ENCODE results near the gene INIP. TPM values are rescaled to one million over a fixed set of nuclear protein-coding genes. Genes with fewer than 3 reads are reported as not detected.

The INIP gene
- total RNA-seq, 1 experiment from 2014 or later: 18.7 TPM

DNA sequence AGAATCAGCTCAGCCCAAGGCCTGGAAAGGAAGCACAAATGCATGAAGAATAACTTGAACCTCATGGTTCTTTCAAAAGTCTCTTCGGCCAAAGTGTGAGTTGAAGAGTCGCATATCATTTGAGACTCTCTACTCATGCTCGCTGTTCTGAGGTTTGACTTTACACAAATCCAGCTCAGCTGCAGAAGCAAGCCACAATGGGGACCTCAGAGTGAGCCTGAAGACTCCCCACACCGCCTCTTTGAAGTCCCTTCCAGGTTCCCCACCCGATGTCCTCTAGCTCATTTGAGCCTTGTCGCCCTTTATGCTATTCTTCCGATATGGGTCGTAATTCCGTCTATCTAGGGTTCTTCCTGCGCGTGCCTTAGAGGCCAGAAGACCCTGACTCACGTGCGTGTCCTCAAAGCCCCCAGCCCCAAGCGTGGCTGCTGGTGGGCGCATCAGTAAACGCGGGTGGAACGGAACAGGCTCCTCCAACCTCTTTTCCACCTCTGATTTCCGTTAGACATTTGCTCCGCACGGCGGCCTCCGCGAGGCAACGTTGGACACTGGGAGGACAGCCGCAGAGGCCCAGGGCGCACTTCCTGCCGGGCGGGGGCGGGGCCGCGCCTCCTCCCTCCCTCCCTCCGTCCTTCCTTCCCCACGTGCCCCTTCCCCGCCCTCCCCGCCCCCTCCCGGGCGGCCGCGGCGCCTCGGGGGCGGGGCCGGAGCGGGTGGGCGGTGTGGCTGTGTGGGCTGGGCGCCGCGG lies 32.3 kb upstream of the INIP start, which contains the start of gene SNX30:
Gene SNX30, plus strand, starts transcription at position 745 of the 748 bp plus-strand sequence. CDS start 242 bp downstream, outside the sequence.
- intact Hi-C loops (cut with micrococcal nuclease; ENCODE audit: unreplicated experiment): loop anchor here (5.0 kb wide), 2 partner anchors 33 to 42 kb away; partner anchors contain the start of gene INIP
- no peaks in the 10 kb centered on the region for H3K9me3 Mint-ChIP-seq (ENCODE audit: low read depth, unreplicated experiment)
- TSS peak; percentile 90 for BruUV-seq (replicated peaks)
- H3K4me3 Mint-ChIP-seq (ENCODE audit: low read depth, unreplicated experiment): peak within 1 kb of the TSS; percentile 94
- peak within 1 kb of the TSS; percentile 81 for H3K27ac Mint-ChIP-seq (ENCODE audit: unreplicated experiment)
- CTCF ChIA-PET: interaction anchor here (0.6 kb wide), 1 partner anchor 34 kb away, joined by 6 read pairs; no protein-coding TSS in a partner anchor
- H3K36me3 Mint-ChIP-seq (ENCODE audit: insufficient read depth, unreplicated experiment): peaks cover 10% of the 10 kb centered on the region
- H3K4me1 Mint-ChIP-seq (ENCODE audit: low read depth, unreplicated experiment): peaks cover 19% of the 10 kb centered on the region
- TF ChIP-seq, protein P1, sequence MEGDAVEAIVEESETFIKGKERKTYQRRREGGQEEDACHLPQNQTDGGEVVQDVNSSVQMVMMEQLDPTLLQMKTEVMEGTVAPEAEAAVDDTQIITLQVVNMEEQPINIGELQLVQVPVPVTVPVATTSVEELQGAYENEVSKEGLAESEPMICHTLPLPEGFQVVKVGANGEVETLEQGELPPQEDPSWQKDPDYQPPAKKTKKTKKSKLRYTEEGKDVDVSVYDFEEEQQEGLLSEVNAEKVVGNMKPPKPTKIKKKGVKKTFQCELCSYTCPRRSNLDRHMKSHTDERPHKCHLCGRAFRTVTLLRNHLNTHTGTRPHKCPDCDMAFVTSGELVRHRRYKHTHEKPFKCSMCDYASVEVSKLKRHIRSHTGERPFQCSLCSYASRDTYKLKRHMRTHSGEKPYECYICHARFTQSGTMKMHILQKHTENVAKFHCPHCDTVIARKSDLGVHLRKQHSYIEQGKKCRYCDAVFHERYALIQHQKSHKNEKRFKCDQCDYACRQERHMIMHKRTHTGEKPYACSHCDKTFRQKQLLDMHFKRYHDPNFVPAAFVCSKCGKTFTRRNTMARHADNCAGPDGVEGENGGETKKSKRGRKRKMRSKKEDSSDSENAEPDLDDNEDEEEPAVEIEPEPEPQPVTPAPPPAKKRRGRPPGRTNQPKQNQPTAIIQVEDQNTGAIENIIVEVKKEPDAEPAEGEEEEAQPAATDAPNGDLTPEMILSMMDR (IDR thresholded peaks at IDR 0.05; ENCODE audit: unreplicated experiment): no peak
- no peaks in the 10 kb centered on the region for H3K27me3 Mint-ChIP-seq (ENCODE audit: unreplicated experiment)
- peak; percentile 87 for DNase-seq

DNA sequence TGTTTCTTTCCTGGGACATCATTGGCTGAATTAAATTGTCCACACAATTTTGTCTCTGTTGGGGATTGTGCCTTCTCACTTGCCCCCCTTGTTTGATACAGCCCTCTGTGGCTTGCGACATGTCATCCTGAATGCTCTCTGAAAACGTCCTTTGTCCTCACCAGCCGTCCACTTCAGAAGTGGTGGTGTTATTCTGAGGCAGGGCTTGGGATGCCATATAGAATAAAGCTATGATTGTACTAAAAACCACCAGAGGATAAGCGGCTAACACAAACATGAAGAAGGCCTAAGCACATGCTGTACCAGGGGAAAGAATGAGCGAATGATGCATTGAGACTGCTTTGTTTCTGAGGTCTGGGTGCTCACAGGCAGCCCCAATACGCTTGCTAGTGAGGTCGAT lies 29.2 kb upstream of the INIP start:
- no TSS peak for BruUV-seq (replicated peaks)
- H3K4me3 Mint-ChIP-seq (ENCODE audit: low read depth, unreplicated experiment): no peak overlapping the region
- H3K9me3 Mint-ChIP-seq (ENCODE audit: low read depth, unreplicated experiment): no peaks in the 10 kb centered on the region
- CTCF ChIA-PET: interaction anchor here (0.7 kb wide), 1 partner anchor 79 kb away, joined by 3 read pairs; no protein-coding TSS in a partner anchor
- H3K36me3 Mint-ChIP-seq (ENCODE audit: insufficient read depth, unreplicated experiment): peaks cover 10% of the 10 kb centered on the region
- H3K4me1 Mint-ChIP-seq (ENCODE audit: low read depth, unreplicated experiment): no peaks in the 10 kb centered on the region
- no peak for DNase-seq
- intact Hi-C loops (cut with micrococcal nuclease; ENCODE audit: unreplicated experiment): no loop called here
- no peak overlapping the region for H3K27ac Mint-ChIP-seq (ENCODE audit: unreplicated experiment)
- TF ChIP-seq, protein P1 (IDR thresholded peaks at IDR 0.05; ENCODE audit: unreplicated experiment): no peak
- H3K27me3 Mint-ChIP-seq (ENCODE audit: unreplicated experiment): no peaks in the 10 kb centered on the region

DNA sequence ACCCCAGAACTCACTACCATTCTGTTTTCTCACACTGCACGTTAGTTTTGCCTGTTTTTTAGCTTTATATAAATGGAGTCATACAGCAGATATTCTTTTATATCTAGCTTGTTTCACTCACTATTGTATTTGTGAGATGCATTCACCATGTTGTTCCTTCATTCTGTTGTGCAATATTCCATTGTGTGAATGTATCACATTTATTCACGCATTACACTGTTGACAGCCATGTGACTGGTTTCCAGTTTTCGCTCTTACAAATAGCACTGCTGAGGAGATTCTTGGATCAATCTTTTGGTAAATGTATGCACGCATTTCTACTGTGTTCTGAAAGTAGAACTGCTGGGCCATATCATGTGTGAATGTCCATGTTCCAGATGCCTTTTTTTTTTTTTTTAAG lies 26.3 kb upstream of the INIP start:
- intact Hi-C loops (cut with micrococcal nuclease; ENCODE audit: unreplicated experiment): no loop called here
- no peak overlapping the region for H3K4me3 Mint-ChIP-seq (ENCODE audit: low read depth, unreplicated experiment)
- CTCF ChIA-PET: no interaction called here
- no TSS peak for BruUV-seq (replicated peaks)
- H3K4me1 Mint-ChIP-seq (ENCODE audit: low read depth, unreplicated experiment): no peaks in the 10 kb centered on the region
- TF ChIP-seq, protein P1 (IDR thresholded peaks at IDR 0.05; ENCODE audit: unreplicated experiment): no peak
- H3K27me3 Mint-ChIP-seq (ENCODE audit: unreplicated experiment): no peaks in the 10 kb centered on the region
- no peaks in the 10 kb centered on the region for H3K9me3 Mint-ChIP-seq (ENCODE audit: low read depth, unreplicated experiment)
- H3K27ac Mint-ChIP-seq (ENCODE audit: unreplicated experiment): no peak overlapping the region
- H3K36me3 Mint-ChIP-seq (ENCODE audit: insufficient read depth, unreplicated experiment): no peaks in the 10 kb centered on the region
- DNase-seq: no peak

DNA sequence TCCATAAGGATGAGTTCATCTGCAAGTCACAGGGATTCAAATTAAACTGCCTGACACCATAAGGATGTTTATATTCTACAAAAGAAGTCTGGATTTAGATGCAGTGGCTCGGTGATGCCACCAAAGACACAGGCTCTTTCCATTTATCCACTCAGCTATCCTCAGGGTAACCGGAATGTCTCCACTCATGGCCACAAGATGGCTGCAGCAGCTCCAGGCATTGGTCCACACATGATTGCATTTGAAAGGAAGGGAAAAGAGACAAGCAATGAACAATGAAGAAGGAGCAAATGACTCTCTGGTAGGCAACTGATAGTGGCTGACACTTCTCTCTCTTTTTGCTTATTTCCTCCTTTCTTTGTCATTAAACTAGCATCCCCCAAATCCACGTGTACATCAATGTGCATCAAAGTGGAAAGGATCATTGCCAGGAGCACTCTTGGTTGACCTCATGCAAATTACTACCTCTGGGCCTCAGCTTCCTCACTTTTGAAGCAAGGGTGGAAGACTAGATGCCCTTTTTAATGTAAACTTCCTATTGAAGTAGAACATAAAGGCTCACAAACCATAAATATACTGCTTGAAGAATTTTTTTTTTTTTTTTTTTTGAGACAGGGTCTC lies 25.4 kb upstream of the INIP start:
- BruUV-seq (replicated peaks): no TSS peak
- no peaks in the 10 kb centered on the region for H3K4me1 Mint-ChIP-seq (ENCODE audit: low read depth, unreplicated experiment)
- CTCF ChIA-PET: no interaction called here

More for the DNA sequence above, 25.4 kb upstream of the INIP start:
- Mint-ChIP-seq H3K9me3 (ENCODE audit: low read depth, unreplicated experiment) (no peaks in the 10 kb centered on the region), H3K27me3 (ENCODE audit: unreplicated experiment) (no peaks in the 10 kb centered on the region), H3K36me3 (ENCODE audit: insufficient read depth, unreplicated experiment) (no peaks in the 10 kb centered on the region), H3K27ac (ENCODE audit: unreplicated experiment) (no peak overlapping the region), H3K4me3 (ENCODE audit: low read depth, unreplicated experiment) (no peak overlapping the region)
- DNase-seq: no peak
- TF ChIP-seq, protein P1 (IDR thresholded peaks at IDR 0.05; ENCODE audit: unreplicated experiment): no peak
- intact Hi-C loops (cut with micrococcal nuclease; ENCODE audit: unreplicated experiment): no loop called here
